Hypothalamus (tissue), 51 donors: ENCODE measurements around the gene MIEF1.

Experiments
- DNase-seq, 51 donors: peaks; one replicate each; lab custom pipeline; 2025; lab: John Stamatoyannopoulos, UW

The MIEF1 gene

DNA sequence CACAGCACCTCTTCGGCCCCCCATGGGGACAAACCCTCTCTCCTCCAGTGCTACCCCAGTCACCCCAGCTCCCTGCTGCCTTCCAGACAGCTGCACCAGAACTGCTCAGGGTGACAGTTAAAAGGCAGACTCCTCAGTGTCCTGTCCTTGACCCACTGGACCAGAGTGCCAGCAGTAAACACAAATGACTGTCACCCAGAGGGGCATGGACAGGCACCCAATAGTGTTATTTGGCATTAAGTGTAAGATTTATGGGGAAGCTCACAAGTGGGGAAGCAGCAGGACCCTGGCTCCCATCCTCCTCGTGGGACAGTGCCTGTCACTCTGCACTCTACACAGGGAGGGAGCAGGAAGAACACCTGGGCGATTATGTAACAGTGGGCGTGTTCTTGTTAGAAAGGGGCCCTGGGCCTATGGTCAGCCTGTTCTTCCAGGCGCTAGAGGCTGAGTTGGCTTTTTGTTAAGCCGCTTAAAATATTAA is 25.4 kb downstream of the MIEF1 start:
- peak in 1 of 51 donors; percentile 25 for DNase-seq

DNA sequence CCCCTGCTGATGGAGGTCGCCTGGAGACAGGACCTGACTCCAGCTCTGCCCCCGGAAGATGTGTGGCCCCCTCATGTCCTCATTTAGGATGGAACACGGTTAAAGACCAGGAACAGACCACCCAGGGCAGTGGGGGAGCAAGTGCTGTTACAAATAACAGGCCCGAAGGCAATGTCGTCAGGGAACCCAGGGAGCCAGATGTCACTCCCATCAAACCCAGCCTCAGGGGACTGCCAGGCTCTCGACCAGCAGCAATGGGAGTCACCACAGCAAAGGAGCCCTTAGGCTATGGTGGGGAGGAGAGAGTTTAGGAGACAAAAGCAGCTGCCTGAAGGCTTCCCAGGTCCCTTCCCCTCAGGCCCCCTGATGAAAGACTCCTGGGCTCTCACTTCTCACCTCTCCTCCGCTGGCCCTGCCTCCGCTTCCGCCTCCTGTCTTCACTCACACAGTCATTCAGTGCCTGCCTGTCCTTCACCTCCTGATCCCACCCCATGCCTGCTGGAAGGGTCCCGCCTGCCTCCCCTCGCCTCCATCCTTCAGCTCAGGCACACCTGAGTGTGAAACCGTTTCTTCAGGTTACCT is 26.1 kb downstream of the MIEF1 start:
- DNase-seq, result no peak

DNA sequence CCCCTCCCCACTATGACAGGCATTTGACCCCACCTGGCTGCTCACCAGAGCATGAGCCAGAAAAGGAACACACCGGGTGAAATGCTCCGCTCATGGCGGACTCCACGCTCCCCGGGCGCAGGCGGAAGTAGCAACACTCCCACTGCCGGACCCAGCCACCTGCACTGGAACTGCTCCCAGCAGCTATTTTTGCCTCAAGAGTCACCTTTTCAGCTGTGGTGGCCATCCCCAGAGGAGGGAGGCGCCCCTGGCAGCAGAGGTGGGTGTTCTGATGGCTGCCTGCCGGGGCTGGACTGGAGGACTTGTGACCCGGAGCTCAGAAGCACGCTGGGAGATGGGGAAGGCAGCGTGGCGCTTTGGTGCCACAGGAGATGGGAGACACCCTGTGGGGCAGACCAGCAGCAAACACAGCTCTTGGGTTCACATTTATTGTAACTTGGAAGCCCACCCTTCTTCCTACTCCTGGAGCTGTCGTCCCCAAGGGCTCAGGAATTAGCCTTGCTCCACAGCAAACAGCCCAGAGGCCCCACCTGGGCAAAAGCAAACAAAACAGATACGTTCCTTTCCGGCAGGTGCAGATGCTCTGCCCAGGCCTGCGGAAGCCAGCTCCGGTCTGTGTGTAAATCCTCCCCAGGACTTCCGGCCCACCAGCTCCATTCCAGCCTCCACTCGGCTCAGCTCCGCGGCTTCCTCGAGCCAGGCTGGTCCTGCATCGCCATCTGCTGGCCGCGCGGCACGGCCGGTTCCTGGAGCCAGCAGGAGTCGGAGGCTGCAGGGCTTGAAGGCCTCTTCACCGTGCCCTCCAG is 26.8 kb downstream of the MIEF1 start:
- peak in 50 of 51 donors; percentile 30 to 94 (median 82) for DNase-seq

DNA sequence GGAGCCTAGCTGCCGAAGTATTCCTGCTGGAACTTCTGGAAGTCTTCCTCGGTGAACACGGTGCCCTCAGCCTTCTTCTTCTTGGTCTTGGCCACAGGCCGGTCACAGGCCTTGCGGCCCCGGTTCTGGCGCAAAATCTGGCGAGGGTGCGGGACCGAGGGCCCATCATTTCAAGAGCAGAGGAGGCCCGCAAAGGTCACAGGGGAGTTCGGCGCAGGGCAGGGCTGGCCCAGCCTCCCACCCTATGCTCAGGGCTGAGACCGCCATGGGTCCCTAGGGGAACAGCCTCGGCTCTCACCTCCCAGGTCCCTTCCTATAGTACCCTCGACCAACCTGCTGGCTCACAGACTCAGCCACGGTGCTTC is 27.4 kb downstream of the MIEF1 start:
- DNase-seq, result no peak

DNA sequence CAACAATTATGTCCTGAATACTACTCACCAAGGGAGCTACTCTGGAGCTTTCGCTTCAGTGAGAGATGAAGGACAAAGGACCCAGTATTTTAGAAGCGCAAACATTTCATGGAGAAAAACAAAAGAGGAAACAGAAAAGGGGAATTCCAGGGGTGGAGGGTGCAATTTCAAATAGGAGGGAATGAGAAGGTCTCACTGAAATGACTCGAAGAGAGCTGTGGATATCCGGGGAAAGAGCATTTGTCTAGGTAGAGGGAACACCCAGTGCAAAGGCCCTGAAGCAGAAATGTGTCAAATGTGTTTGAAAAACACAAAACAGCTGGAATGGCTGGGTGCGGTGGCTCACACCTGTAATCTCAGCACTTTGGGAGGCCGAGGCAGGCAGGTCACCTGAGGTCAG is 28.0 kb downstream of the MIEF1 start:
- DNase-seq, result no peak

DNA sequence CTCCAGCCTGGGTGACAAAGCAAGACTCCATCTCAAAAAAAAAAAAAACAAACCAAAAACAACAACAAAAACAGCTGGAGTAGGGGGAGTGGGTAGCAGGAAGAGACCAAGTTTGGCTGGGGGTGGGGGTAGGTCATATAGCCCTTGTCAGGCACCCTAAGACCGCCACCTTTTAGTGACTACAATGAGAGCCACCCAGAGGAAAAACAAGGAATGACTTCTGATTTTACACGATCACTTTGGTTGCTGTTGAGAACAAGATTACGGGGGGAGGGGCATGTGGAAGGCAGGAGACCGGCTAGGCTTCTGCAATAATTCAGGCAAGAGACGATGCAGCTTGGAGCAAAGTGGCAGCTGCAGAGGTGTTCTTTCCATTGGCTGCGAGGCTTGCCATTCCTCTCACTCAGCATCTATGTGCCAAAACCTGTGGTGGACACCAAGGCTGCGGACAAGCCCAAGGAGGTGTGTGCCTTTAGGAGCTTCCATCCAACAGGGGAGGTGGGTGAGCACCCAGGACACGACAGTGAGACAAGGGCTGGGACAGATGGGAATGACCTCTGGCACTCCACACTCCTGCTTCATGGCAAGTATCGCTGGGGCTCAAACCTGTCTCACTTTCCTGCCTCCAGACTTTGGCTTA is 28.7 kb downstream of the MIEF1 start:
- DNase-seq, result peak in 1 of 51 donors; percentile 11

DNA sequence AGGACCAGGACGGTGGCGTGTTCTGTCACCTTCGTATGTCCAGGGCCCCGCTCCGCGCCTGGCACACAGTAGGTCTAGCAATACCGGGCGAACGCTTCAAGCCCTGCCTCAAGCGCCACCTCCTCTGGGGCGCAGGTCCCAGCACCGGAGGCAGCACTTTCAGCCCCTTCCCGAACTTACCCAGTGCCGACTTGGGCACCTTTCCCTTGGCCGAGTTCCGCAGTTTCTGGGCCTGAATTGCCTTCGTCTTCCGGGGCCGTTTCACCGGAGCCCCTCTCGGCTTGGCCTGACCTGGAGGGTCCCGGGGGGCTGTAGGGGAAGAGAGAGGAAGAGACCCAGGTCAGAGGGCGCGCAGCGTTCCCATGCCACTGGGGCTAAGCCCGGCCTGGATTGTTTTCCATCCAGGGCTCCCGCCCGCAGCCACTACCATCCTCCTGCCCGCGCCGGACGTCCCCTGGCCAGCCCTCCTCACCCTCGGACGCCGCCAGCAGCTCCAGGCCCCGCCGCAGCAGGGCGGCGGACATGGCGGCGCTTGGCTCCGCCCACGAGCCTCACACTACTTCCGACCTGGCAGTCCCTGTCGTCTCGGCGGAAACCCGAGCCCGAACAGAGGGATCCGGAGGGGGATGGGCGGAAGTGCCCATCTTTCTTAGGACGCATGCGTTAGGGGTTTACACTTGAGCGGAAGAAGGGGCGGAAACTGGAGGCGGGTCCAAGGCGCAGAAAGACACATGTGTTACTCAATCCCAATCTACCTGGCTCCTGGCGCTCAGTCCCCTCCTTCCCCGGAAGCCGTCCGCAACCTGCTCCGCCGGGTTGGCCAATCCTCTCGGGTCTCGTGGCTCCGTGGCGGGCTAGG is 30.4 kb downstream of the MIEF1 start, which contains the start of gene RPS19BP1:
Gene RPS19BP1 (minus strand): TSS at position 534 of the 859 bp plus-strand sequence. CDS start 10 bp downstream, at position 524.
- DNase-seq, result peak; percentile 78 to 99 (median 97)

DNA sequence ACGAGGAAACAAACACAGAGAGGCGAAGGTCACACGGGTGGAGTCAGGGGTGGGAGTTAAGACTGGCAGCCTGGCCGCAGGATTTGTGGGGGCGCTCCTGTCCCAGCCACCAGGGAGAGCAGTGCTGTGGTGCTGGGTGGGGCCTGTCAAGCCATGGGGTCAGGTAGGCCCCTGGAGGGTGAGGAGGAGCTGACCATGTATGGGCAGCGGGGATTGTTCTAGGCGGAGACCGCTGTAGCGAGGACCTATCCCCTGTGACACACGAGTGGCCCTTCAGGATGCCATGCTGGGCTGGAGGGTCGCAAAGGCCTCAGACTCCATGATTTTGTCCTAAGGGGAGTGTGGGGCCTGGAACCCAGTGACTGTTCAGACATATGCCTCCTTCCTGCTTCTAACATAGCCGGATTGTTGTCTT is 32.0 kb downstream of the MIEF1 start:
- no peak for DNase-seq

DNA sequence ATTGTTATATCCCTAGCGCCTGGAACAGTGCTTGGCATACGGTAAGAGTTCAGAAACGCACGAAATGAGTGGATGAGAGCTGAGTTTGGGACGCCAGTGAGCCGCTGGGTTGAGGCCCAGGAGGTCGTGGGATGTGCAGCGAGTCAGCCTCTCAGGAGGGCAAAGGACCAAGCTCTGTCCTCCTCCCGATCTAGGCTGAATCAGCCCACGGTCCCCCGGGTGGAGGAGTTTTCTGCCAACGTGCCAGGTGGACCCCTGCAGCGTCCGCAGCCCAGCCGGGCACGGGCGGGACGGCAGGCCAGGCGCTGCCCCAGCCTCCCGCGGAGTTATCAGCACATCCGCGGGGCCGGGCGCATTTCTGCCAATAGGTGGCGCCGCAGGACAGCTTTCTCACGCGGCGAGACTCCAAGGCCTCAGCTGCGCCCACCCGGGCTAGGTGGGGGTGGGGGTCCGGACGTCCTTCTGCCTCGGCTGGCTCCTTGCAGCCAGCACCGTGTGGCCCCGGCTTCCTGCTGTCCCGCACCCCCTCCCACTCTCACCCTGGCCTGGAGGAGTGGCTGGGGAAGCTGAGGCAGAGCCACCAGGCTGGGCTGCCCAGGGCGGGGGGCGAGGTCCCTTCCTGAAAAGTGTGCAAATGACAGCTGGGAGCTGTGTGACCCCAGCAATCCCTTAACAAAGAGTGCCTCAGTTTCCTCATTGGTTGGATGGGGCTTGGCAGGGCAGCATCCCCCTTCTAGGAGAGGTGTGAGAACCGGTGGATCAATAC is 32.7 kb downstream of the MIEF1 start:
- peak in 45 of 51 donors; percentile 19 to 85 (median 61) for DNase-seq

DNA sequence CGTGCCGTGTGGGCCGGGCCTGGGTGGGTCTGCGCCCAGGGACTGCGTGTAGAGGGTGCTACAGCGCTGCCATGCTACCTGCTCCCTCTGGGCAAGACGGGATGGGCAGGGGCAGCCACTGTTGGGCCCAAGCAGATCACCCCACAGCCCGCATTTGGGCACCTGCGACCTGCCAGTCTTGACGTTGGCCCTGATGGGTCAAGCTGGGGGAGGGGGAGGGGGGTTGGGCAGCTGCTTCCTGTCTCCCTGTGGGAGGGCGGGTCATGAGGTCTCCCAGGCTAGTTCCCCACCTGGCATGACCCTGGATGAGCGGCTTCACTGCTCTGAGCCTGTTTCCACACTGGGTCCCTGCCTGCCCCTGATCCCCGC is 33.3 kb downstream of the MIEF1 start:
- no peak for DNase-seq

DNA sequence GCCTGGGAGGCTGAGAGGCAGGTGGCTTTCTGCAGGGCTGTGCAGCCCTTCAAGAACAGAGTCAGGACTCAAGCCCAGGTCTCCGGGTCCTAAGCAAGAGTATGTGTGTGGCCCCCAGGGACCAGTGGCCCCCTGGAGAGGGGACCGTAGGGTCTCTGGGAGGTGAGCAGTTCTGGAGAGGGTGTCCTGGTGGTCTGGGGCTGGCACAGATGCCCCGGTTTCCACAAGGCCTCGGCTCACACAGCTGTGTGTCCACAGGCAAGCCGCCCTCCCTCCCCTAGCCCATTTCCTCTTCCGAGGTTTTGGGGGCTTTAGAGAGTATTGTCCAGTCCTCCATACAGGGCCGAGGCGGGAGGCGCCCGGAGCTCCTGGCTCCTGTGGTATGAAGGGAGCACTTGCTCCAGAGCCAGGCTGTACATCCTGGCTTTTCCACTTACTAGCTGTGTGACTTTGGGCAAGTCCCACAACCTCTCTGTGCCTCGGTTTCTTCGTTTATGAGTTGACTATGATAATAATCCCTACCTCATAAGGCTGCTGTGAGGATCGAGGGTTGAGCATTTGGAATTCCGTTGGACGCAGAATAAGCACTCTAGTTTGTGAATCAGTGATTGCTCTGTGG is 33.9 kb downstream of the MIEF1 start:
- DNase-seq, result no peak

DNA sequence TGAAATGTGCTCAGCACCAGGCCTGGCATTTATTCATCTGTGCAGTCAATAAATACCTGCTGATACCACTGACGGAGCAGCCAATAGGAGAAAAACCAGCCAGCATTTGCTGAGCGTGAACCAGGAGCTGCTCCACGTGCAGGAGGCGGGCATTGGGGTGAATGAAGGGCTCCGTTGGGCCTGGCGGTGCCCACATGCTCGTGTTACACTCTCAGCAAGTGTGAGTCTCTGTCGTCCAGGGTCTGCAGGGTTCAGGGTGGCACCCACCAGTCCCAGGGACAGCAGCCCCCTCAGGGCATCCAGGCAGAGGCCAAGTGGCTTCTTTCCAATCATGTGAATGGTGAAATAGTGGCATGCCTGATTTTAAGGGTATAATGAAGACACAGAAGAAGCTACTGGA is 34.6 kb downstream of the MIEF1 start:
- DNase-seq, result no peak

DNA sequence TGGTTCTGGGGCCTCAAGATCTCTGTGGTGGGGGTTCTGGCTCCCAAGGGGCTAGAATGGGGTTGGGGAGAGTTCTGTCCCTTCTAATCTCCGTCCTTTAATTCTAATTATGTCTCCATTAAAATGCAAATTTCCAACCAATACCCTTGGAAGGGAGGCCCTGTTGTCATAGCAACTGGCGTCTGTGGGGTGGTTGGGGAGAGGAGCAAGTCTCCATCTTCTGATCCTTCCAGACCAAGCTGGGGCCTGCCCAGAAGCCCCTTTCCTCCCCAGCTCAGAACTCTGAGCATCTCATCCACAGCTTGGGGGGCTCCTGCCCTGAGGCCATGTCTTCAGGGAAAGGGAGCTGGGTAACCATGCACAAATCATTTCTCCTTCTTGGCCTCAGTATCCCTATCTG is 35.9 kb downstream of the MIEF1 start:
- no peak for DNase-seq

DNA sequence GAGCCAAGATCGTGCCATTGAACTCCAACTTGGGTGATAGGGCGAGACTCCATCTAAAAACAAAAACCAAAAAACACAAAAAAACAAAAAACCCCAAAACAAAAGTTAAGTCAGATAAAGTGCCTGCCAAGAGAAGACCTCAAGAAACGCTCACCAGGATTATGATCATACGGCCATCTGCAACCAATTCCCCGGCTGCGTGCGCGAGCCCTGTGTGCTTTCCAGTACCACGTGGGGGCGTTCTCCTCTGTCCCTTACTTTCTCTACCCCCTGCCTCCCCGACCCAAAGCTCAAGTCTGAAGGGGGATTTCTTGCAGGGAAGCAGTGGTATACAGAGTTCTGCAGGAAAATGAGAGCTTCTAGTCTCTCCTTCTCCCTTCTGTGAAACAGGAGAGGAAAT is 41.0 kb downstream of the MIEF1 start:
- DNase-seq, result peak in 3 of 51 donors; percentile 3 to 20 (median 9)

DNA sequence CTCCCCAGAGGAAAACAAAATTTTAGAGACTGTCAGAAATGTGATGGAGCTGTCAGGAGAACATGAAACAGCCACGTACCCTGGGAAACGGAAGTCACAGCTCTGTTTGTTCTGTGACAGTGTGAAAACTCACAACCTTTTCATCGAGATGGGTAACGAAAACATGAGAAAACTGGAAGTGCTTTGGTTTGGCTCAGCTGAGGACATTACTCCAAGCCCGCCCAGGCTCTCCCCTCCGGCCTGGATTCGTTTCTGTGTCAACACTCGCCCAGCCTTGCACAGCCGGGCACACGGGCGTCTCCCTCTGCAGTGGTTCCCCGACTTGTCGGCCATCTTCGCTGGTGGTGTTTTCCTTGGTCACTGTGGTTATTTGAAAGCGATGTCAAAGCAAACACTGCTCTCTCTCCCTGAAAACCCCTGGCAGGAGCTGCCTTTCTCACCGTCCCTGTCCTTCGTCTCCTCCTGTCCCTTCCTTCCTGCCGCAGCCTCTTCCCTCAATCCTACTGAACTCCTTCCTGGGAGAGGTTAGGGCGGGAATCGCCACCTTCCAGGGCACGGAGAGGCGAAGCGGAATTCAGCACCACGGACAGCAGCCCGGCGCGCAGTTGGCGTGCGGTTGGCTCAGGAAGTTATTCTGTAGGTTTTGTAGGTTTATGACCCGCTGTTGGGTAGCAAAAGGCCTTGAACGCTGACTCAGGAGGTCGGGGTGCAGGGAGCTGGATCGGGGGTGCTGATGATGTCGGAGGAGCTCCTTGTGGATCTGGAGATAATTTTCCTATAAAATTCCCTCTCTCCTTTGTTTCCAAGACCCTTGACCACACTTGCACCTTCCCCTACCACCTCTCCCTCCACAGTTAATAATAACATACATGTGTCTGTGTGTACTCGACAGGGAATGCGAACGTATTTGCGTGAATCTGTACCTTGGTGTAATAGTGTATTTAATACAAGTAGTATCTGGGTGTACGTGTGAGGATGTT is 43.6 kb downstream of the MIEF1 start:
- DNase-seq, result peak in 2 of 51 donors; percentile 17 to 21

DNA sequence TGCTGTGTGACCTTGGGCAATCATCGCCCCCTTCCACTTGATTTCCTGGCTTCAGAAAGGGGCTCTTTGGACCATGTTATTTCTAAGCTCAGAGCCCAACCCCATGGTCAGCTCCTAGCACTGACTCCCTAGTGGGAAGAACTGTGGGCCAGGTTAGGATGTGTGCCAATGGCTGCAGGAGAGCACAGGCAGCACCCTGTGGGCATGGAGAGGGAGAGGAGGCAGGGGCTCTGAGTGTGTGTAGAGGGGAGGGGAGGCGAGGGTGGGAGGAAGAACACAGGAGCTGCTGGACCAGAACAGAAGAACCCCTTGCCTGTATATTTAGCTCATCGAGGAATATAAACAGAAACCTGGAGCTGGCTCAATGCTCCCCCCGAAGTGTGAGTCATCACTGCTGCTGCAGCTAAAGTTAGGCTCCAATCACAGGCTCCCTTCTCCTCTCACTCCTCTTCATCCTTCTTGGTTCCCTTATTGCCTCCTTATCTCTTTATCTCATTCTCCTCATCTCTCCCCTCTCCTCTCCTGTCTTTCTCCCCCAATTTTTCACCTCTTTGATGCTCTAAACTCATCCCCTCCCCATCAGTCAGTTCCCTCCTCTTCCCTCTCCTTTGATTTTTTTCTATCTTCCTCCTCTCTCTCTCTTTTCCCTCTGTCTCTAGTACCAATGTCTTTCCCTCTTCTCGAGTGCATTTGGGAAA is 44.9 kb downstream of the MIEF1 start:
- DNase-seq, result peak in 4 of 51 donors; percentile 18 to 60 (median 38)

DNA sequence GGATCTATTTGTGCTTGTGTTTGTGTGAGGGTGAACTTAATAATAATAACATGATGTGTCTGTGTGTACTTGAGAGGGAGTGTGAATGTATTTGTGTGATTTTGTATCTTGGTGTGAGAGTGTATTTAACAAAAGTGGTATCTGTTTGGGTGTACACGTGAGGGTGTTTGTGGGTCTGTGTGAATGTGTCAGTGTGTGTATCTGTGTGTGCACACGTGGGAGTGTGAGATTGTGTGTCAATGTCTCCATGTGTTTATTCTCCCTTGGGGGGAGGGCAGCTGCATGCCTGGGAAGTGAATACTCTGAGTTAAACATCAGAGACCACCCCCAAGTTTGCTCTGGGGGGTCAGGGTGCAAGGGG is 45.5 kb downstream of the MIEF1 start:
- no peak for DNase-seq

DNA sequence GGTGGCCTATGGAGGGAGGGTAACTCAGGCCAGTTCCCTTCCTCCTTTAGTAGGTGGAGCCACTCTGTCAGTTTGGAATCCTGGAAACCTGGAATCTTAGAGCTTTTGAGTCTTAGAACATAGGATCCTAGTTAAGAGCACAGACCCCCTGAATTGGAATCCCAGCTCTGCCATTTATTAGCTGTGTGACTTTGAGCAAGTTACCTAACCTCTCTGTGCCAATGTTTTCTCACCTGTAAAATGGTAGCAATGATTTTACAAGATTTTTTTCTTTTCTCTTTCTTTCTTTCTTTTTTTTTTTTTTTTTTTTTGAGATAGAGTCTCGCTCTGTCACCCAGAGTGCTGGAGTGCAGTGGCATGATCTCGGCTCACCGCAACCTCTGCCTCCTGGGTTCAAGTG is 51.3 kb downstream of the MIEF1 start:
- no peak for DNase-seq
